Endodermal cell (in vitro differentiated cells): ENCODE data around the gene GPR3. TPM values are rescaled to one million over a fixed set of nuclear protein-coding genes. Genes with fewer than 3 reads are reported as not detected.
"Not testable (repeated sequence)": the region's sequence is repeated elsewhere in the genome, so short reads cannot be mapped to it uniquely, and the experiment has no call there.

Experiments used
- DNase-seq: peaks from one replicate; pipeline ENCODE4 v3.0.0-alpha.2; 2017
- H3K27ac ChIP-seq: 2 replicates; pipeline ENCODE4 v1.5.1; 2013; ENCODE audit warnings: mild to moderate bottlenecking, low read depth, low read length, moderate library complexity
- H3K27me3 ChIP-seq: 2 replicates; pipeline ENCODE4 v1.6.1; 2013; ENCODE audit warnings: mild to moderate bottlenecking, low read length, moderate library complexity; ENCODE audit not compliant: insufficient read depth, control insufficient read depth, poor library complexity, severe bottlenecking
- H3K36me3 ChIP-seq: 2 replicates; pipeline ENCODE4 v1.7.0; 2013; ENCODE audit warnings: mild to moderate bottlenecking, low read length, moderate library complexity; ENCODE audit not compliant: control insufficient read depth, insufficient read depth
- H3K4me1 ChIP-seq: one replicate; pipeline ENCODE4 v1.7.0; 2013; ENCODE audit warnings: low read length; ENCODE audit not compliant: control insufficient read depth, insufficient read depth
- H3K4me3 ChIP-seq: 2 replicates; pipeline ENCODE4 v1.5.1; 2013; ENCODE audit warnings: mild to moderate bottlenecking, low read length, moderate library complexity
- H3K9ac ChIP-seq: 2 replicates; pipeline ENCODE4 v1.6.1; 2013; ENCODE audit warnings: mild to moderate bottlenecking, low read length, moderate library complexity; ENCODE audit not compliant: poor library complexity, severe bottlenecking; ENCODE audit errors: extremely low read depth
- H3K9me3 ChIP-seq: 2 replicates; pipeline ENCODE4 v1.6.1; 2013; ENCODE audit warnings: mild to moderate bottlenecking, low read length, moderate library complexity; ENCODE audit not compliant: control insufficient read depth
- H3K27ac Mint-ChIP-seq: 2 replicates; pipeline ENCODE4 v1.8.0; 2020; ENCODE audit warnings: mixed read lengths
- H3K27me3 Mint-ChIP-seq: 2 replicates; pipeline ENCODE4 v1.8.0; 2021; ENCODE audit warnings: mild to moderate bottlenecking, mixed read lengths; ENCODE audit not compliant: insufficient read depth
- H3K36me3 Mint-ChIP-seq: 2 replicates; pipeline ENCODE4 v1.8.0; 2020; ENCODE audit warnings: low read depth, mixed read lengths
- H3K4me1 Mint-ChIP-seq: 2 replicates; pipeline ENCODE4 v1.8.0; 2020; ENCODE audit warnings: mixed read lengths
- H3K4me3 Mint-ChIP-seq: 2 replicates; pipeline ENCODE4 v1.8.0; 2020; ENCODE audit warnings: mild to moderate bottlenecking, moderate library complexity, mixed read lengths
- H3K9me3 Mint-ChIP-seq: 2 replicates; pipeline ENCODE4 v1.8.0; 2020; ENCODE audit warnings: mild to moderate bottlenecking, mixed read lengths
- WGBS, 2 experiments: methylation state at CpG; one replicate each; pipeline versions ENCODE4 v1.1.5 to v1.1.7; 2013; ENCODE audit warnings: missing lambda C conversion rate in 2 of 2, mixed read lengths in 1 of 2; ENCODE audit not compliant: insufficient coverage in 1 of 2, insufficient read length in 1 of 2; 5-methylcytosine and 5-hydroxymethylcytosine counted together
- total RNA-seq, 2 donors: library from RNA; stranded (reverse); fragmentation: NEBNext Ultra II Directional in 1 of 2; extraction: Animal tissue kit (Norgen Biotek cat#: 25700) in 1 of 2; gene quantifications; 2 replicates in 1 of 2; 3 replicates in 1 of 2; pipeline ENCODE4 v1.2.1, GENCODE V29; 2021
- TF ChIP-seq, protein P1 (sequence below): fragments of 200-600 bp; sonication (generic); conservative IDR thresholded peaks from 2 replicates; pipeline ENCODE4 v1.5.0; 2021; ENCODE audit warnings: antibody characterized with exemption, mild to moderate bottlenecking

The GPR3 gene
- total RNA-seq, 2 donors from 2014 or later = 3.5 to 4.1 TPM

DNA sequence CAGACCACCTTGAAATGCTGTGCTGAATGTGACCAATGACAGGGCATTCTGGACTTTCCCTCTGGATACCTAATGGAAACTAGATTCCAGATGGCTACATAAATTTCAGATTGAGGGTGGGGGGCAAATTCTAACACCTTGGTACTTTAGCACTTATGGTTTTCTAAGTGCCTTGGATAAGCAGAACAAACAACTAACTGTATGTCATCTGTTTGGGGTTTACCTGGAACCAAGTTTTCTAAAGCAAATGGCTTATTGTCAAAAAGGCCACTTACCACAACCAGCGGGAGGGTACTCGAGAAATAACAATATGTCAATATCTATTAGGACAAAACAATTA, 39.1 kb downstream of the GPR3 start:
- Mint-ChIP-seq H3K4me3 (no peak overlapping the region), H3K36me3 (peaks cover 5% of the 10 kb centered on the region), H3K27ac (peak overlapping the region; percentile 59), H3K4me1 (peaks cover 60% of the 10 kb centered on the region), H3K9me3 (no peaks in the 10 kb centered on the region), H3K27me3 (no peaks in the 10 kb centered on the region)
- no peak for DNase-seq
- no peak overlapping the region for H3K4me3 ChIP-seq
- H3K36me3 ChIP-seq = peaks cover 5% of the 10 kb centered on the region
- TF ChIP-seq, protein P1, sequence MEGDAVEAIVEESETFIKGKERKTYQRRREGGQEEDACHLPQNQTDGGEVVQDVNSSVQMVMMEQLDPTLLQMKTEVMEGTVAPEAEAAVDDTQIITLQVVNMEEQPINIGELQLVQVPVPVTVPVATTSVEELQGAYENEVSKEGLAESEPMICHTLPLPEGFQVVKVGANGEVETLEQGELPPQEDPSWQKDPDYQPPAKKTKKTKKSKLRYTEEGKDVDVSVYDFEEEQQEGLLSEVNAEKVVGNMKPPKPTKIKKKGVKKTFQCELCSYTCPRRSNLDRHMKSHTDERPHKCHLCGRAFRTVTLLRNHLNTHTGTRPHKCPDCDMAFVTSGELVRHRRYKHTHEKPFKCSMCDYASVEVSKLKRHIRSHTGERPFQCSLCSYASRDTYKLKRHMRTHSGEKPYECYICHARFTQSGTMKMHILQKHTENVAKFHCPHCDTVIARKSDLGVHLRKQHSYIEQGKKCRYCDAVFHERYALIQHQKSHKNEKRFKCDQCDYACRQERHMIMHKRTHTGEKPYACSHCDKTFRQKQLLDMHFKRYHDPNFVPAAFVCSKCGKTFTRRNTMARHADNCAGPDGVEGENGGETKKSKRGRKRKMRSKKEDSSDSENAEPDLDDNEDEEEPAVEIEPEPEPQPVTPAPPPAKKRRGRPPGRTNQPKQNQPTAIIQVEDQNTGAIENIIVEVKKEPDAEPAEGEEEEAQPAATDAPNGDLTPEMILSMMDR = no peak
- H3K4me1 ChIP-seq = peaks cover 27% of the 10 kb centered on the region
- H3K27ac ChIP-seq = peak overlapping the region; percentile 20
- H3K9me3 ChIP-seq = no peaks in the 10 kb centered on the region
- no peaks in the 10 kb centered on the region for H3K27me3 ChIP-seq
- H3K9ac ChIP-seq = no peak overlapping the region
- 49% methylated on average over 2 of the region's 2 CpGs; no CpG with 5 or more reads in 1 of the 2 experiments for WGBS, 2 experiments

DNA sequence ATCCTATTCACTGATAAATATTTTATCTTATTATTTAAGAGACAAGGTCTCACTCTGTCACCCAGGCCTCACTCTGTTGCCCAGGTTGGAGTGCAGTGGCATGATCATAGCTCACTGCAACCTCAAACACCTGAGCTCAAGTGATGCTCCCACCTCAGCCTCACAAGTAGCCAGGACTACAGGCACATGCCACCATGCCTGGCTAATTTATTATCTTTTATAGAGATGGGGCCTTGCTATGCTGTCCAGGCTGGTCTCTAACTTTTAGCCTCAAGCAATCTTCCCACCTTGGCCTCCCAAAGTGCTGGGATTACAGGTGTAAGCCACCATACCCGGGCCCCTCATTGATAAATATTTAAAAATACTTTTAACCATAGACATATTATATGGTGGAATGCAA, 40.3 kb downstream of the GPR3 start:
- not testable (repeated sequence) for H3K4me3 ChIP-seq, H3K27me3 Mint-ChIP-seq, H3K27me3 ChIP-seq, H3K9me3 Mint-ChIP-seq, H3K4me3 Mint-ChIP-seq, H3K36me3 Mint-ChIP-seq, H3K27ac Mint-ChIP-seq, DNase-seq, H3K9ac ChIP-seq, H3K27ac ChIP-seq, H3K9me3 ChIP-seq, H3K36me3 ChIP-seq
- H3K4me1 ChIP-seq = peaks cover 27% of the 10 kb centered on the region
- peaks cover 62% of the 10 kb centered on the region for H3K4me1 Mint-ChIP-seq
- no CpG with 5 or more reads among the region's 1 CpG for WGBS, 2 experiments

DNA sequence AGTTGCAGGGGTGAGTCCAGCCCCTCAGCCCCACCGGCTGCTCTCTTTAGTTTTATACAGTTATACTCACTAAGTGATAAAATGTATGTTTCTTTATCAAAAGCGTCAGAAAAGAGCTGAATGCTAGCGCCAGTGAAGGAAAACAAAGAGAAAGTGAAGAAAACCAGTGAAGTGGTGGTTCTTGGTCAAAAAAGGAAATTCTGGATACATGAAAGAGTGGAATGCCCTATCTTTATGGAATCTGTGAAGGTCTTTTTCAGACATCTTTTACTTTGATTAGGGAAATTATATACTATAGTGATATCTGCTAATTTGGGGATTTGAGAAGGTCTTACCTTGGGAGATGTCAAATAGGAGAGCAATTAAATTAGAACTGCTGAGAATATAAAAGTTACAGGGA, 41.3 kb downstream of the GPR3 start:
- Histone ChIP-seq H3K27me3 (no peaks in the 10 kb centered on the region), H3K4me1 (peaks cover 18% of the 10 kb centered on the region), H3K36me3 (no peaks in the 10 kb centered on the region), H3K27ac (no peak overlapping the region), H3K9me3 (no peaks in the 10 kb centered on the region), H3K4me3 (no peak overlapping the region), H3K9ac (no peak overlapping the region)
- TF ChIP-seq, protein P1 = no peak
- no peak for DNase-seq
- no peaks in the 10 kb centered on the region for H3K9me3 Mint-ChIP-seq
- WGBS, 2 experiments = 97 to 100% methylated on average over 2 to 3 of the region's 3 CpGs
- no peaks in the 10 kb centered on the region for H3K36me3 Mint-ChIP-seq
- no peak overlapping the region for H3K27ac Mint-ChIP-seq
- H3K27me3 Mint-ChIP-seq = no peaks in the 10 kb centered on the region
- H3K4me1 Mint-ChIP-seq = peaks cover 60% of the 10 kb centered on the region
- H3K4me3 Mint-ChIP-seq = no peak overlapping the region

DNA sequence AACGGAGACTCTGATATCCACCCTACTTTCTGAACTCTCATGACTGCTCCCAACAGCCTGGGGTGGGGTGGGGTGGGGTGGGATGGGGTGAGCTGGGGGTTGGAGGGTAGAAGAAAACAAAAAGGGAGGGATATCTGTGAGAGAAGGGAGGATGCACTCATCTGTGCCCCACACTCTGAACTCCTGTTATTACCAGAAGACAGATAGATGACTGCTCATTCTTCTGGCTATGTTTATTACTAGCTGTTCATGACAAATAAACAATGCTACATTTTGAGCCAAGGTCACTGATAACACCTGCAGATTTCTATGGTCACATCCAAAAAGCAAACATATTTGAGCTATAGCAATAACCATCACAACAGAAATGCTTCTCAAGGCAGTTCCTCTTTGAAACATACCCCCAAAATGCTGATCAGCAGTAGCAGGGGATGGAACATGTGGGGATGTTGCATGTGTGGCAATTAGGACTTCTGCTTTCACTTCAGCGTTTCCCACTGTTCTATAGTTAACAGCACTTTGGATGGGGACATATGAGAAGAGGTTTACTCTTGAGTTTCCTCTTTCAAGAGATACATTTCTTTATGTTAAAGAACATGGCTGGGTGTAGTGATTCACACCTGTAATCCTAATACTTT, 43.3 kb downstream of the GPR3 start:
- H3K4me1 Mint-ChIP-seq = peaks cover 49% of the 10 kb centered on the region
- H3K27ac Mint-ChIP-seq = peak overlapping the region; percentile 62
- H3K9me3 Mint-ChIP-seq = no peaks in the 10 kb centered on the region
- DNase-seq = no peak
- H3K9me3 ChIP-seq = no peaks in the 10 kb centered on the region
- 92% methylated on average over 2 of the region's 2 CpGs; no CpG with 5 or more reads in 1 of the 2 experiments for WGBS, 2 experiments
- no peaks in the 10 kb centered on the region for H3K27me3 Mint-ChIP-seq
- TF ChIP-seq, protein P1 = no peak
- no peak overlapping the region for H3K27ac ChIP-seq
- peaks cover 7% of the 10 kb centered on the region for H3K36me3 Mint-ChIP-seq
- H3K4me3 Mint-ChIP-seq = no peak overlapping the region
- no peak overlapping the region for H3K4me3 ChIP-seq
- H3K27me3 ChIP-seq = no peaks in the 10 kb centered on the region
- H3K9ac ChIP-seq = no peak overlapping the region
- peaks cover 17% of the 10 kb centered on the region for H3K4me1 ChIP-seq
- H3K36me3 ChIP-seq = no peaks in the 10 kb centered on the region
